OCI-LY3 (cell line): ENCODE measurements around the gene TCF12.

ENCODE experiments used
- H2AFZ ChIP-seq: fragments of 200-600, 300-600 bp; shearing (Covaris generic); 2 replicates; pipeline ENCODE4 v1.6.0; 2014; ENCODE audit warnings: antibody characterized with exemption, low read depth, low read length
- H3K27ac ChIP-seq: fragments of 200-600, 300-600 bp; sonication (generic); 2 replicates; pipeline ENCODE4 v1.5.1; 2014; ENCODE audit warnings: mild to moderate bottlenecking, low read length, moderate library complexity, mixed read lengths
- H3K27me3 ChIP-seq: fragments of 200-600, 300-600 bp; sonication (generic); 2 replicates; pipeline ENCODE4 v1.6.1; 2014; ENCODE audit warnings: low read depth, low read length, mixed read lengths
- H3K36me3 ChIP-seq: fragments of 200-600, 300-600 bp; sonication (generic); replicated peaks from 2 replicates; pipeline ENCODE3; 2014; ENCODE audit warnings: low read depth, low read length, mixed read lengths
- H3K4me1 ChIP-seq: fragments of 300-600, 200-600 bp; sonication (generic); 2 replicates; pipeline ENCODE4 v1.6.1; 2014; ENCODE audit warnings: low read length, mixed read lengths
- H3K4me2 ChIP-seq: fragments of 200-600, 300-600 bp; sonication (generic); 2 replicates; pipeline ENCODE4 v1.6.1; 2014; ENCODE audit warnings: low read length, mixed read lengths
- H3K4me3 ChIP-seq: fragments of 300-600, 200-600 bp; sonication (generic); 2 replicates; pipeline ENCODE4 v1.5.1; 2014; ENCODE audit warnings: antibody characterized with exemption, mild to moderate bottlenecking, low read length, moderate library complexity
- H3K79me2 ChIP-seq: fragments of 300-600, 200-600 bp; shearing (Covaris generic); 2 replicates; pipeline ENCODE4 v1.6.1; 2014; ENCODE audit warnings: mild to moderate bottlenecking, low read length, mixed read lengths
- H3K9ac ChIP-seq: fragments of 300-600, 200-600 bp; shearing (Covaris generic); 2 replicates; pipeline ENCODE4 v1.6.0; 2014; ENCODE audit warnings: mild to moderate bottlenecking, low read length, moderate library complexity
- H3K9me3 ChIP-seq: fragments of 200-600, 300-600 bp; shearing (Covaris generic); 2 replicates; pipeline ENCODE4 v1.6.1; 2014; ENCODE audit warnings: low read length, mixed read lengths; ENCODE audit not compliant: insufficient read depth
- H4K20me1 ChIP-seq: fragments of 200-600, 300-600 bp; sonication (generic); 2 replicates; pipeline ENCODE4 v1.6.1; 2016; ENCODE audit warnings: low read length, mixed read lengths; ENCODE audit not compliant: insufficient read depth
- EZH2phosphoT487 ChIP-seq: fragments of 200-600 bp; shearing (Covaris generic); IDR thresholded peaks from 2 replicates; pipeline ENCODE4 v1.6.1; 2018; ENCODE audit warnings: antibody characterized with exemption, mixed run types, low read depth
- TF ChIP-seq, protein P1 (sequence below): fragments of 200-600, 300-600 bp; sonication (generic); IDR thresholded peaks from 2 replicates; pipeline ENCODE4 v1.5.1; 2014; ENCODE audit warnings: antibody characterized with exemption, low read length, low read depth

Gene TCF12

DNA sequence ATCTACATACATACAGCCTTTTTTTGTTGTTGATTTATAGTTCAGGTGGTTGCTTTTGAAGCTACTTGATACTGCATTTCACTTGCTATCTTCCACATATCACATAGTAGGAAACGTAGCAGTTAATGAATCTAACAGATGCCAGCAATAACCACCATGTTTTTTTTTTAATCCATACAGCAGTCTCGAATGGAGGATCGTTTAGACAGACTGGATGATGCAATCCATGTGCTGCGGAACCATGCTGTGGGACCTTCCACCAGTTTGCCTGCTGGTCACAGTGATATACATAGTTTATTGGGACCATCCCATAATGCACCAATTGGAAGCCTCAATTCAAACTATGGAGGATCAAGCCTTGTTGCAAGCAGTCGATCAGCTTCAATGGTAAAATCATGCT, 334.6 kb downstream of the TCF12 start:
- TF ChIP-seq EZH2phosphoT487: no peak
- TF ChIP-seq, protein P1, sequence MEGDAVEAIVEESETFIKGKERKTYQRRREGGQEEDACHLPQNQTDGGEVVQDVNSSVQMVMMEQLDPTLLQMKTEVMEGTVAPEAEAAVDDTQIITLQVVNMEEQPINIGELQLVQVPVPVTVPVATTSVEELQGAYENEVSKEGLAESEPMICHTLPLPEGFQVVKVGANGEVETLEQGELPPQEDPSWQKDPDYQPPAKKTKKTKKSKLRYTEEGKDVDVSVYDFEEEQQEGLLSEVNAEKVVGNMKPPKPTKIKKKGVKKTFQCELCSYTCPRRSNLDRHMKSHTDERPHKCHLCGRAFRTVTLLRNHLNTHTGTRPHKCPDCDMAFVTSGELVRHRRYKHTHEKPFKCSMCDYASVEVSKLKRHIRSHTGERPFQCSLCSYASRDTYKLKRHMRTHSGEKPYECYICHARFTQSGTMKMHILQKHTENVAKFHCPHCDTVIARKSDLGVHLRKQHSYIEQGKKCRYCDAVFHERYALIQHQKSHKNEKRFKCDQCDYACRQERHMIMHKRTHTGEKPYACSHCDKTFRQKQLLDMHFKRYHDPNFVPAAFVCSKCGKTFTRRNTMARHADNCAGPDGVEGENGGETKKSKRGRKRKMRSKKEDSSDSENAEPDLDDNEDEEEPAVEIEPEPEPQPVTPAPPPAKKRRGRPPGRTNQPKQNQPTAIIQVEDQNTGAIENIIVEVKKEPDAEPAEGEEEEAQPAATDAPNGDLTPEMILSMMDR: no peak
- H3K9me3 ChIP-seq: no peaks in the 10 kb centered on the region
- no peak overlapping the region for H3K4me2 ChIP-seq
- peaks cover 26% of the 10 kb centered on the region for H3K36me3 ChIP-seq
- no peaks in the 10 kb centered on the region for H3K27me3 ChIP-seq
- no peaks in the 10 kb centered on the region for H3K79me2 ChIP-seq
- H4K20me1 ChIP-seq: no peaks in the 10 kb centered on the region
- no peak overlapping the region for H3K4me3 ChIP-seq
- H3K9ac ChIP-seq: no peak overlapping the region
- H3K4me1 ChIP-seq: no peaks in the 10 kb centered on the region
- H2AFZ ChIP-seq: no peak overlapping the region
- no peak overlapping the region for H3K27ac ChIP-seq

DNA sequence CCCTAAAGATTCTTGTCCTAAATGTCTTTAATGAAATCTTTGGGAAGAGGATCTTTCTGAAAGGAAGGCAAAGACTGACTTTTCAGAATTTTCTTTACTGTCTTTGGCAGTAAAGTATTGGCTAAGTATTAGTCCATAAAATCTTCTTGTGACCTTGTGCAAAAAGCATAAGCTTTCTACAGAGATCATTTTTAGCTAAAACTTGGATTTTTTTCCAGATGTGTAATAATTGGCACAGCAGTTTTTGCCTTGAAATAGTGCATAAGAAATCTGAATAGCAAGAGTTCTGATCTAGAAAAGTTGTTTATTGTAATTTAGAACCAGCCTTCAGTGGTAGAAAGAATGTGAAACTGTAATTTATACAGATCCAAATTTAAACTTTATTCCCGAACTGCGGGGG, 335.1 kb downstream of the TCF12 start:
- H3K79me2 ChIP-seq: no peaks in the 10 kb centered on the region
- no peak for TF ChIP-seq EZH2phosphoT487
- TF ChIP-seq, protein P1: no peak
- H3K27ac ChIP-seq: no peak overlapping the region
- H3K9ac ChIP-seq: no peak overlapping the region
- no peaks in the 10 kb centered on the region for H3K4me1 ChIP-seq
- H4K20me1 ChIP-seq: no peaks in the 10 kb centered on the region
- no peaks in the 10 kb centered on the region for H3K9me3 ChIP-seq
- H2AFZ ChIP-seq: no peak overlapping the region
- peaks cover 30% of the 10 kb centered on the region for H3K36me3 ChIP-seq
- H3K4me3 ChIP-seq: no peak overlapping the region
- H3K4me2 ChIP-seq: no peak overlapping the region
- no peaks in the 10 kb centered on the region for H3K27me3 ChIP-seq

- no peak overlapping the region for H3K9ac ChIP-seq
- H4K20me1 ChIP-seq: no peaks in the 10 kb centered on the region
- peaks cover 17% of the 10 kb centered on the region for H3K4me1 ChIP-seq
- no peaks in the 10 kb centered on the region for H3K9me3 ChIP-seq
- no peak overlapping the region for H2AFZ ChIP-seq
- no peak overlapping the region for H3K27ac ChIP-seq
- no peak overlapping the region for H3K4me3 ChIP-seq
- peaks cover 26% of the 10 kb centered on the region for H3K36me3 ChIP-seq
- no peak overlapping the region for H3K4me2 ChIP-seq
- no peaks in the 10 kb centered on the region for H3K27me3 ChIP-seq
- TF ChIP-seq, protein P1: no peak
- no peak for TF ChIP-seq EZH2phosphoT487
- no peaks in the 10 kb centered on the region for H3K79me2 ChIP-seq
Observed at GRCh38 chr15:57255751-57256341, 337.4 kb downstream of the TCF12 start.

DNA sequence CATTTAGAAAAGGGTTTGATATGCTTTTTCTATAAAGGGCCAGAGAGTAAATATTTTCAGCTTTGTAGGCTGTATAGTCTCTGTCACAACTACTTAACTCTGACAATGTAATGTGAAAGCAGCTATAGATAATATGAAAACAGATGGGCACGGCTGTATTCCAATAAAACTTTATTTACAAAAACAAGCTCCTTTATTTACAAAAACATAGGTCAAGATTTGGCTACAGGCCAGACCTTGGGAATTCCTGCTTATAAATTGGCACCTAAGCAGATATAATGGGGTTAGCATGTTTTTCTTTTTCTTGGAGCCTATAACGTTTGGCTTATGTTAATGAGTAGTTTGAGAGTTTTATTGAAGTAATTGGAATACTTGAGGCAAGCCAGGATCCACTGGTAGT, 338.5 kb downstream of the TCF12 start:
- TF ChIP-seq EZH2phosphoT487: no peak
- TF ChIP-seq, protein P1: no peak
- no peak overlapping the region for H3K4me3 ChIP-seq
- peaks cover 17% of the 10 kb centered on the region for H3K4me1 ChIP-seq
- no peak overlapping the region for H3K27ac ChIP-seq
- no peak overlapping the region for H2AFZ ChIP-seq
- no peaks in the 10 kb centered on the region for H3K79me2 ChIP-seq
- peaks cover 24% of the 10 kb centered on the region for H3K36me3 ChIP-seq
- H4K20me1 ChIP-seq: no peaks in the 10 kb centered on the region; the same call in 1 of the 2 replicates
- H3K4me2 ChIP-seq: no peak overlapping the region
- no peaks in the 10 kb centered on the region for H3K9me3 ChIP-seq
- no peak overlapping the region for H3K9ac ChIP-seq
- H3K27me3 ChIP-seq: no peaks in the 10 kb centered on the region
